GM12891 (cell line): Measurements from ENCODE around the gene SSTR3.

Experiments
- DNase-seq: peaks from one replicate; pipeline ENCODE4 v3.0.0; 2011; ENCODE audit warnings: low spot score; ENCODE audit not compliant: insufficient read length
- FAIRE-seq: peaks from 2 replicates; lab custom pipeline; 2011; peaks lifted over from hg19 to GRCh38; lab: Jason Lieb, UNC
- PAX5 ChIP-seq: IDR thresholded peaks from 2 replicates; pipeline ENCODE4 v1.6.1; 2011; ENCODE audit warnings: low read length, moderate library complexity, mild to moderate bottlenecking; ENCODE audit not compliant: insufficient read depth, severe bottlenecking
- POLR2A ChIP-seq: IDR thresholded peaks from 2 replicates; pipeline ENCODE4 v1.6.1; 2011; ENCODE audit warnings: low read depth, low read length, control low read depth
- POLR2AphosphoS5 ChIP-seq: IDR thresholded peaks from 2 replicates; pipeline ENCODE4 v1.6.1; 2011; ENCODE audit warnings: low read depth, low read length, control low read depth
- POU2F2 ChIP-seq: IDR thresholded peaks from 2 replicates; pipeline ENCODE4 v1.6.1; 2011; ENCODE audit warnings: low read depth, mild to moderate bottlenecking, control low read depth, low read length, moderate library complexity
- SPI1 ChIP-seq: IDR thresholded peaks from 2 replicates; pipeline ENCODE4 v1.6.1; 2011; ENCODE audit warnings: low read depth, low read length, control low read depth
- TAF1 ChIP-seq: IDR thresholded peaks from 2 replicates; pipeline ENCODE4 v1.6.1; 2011; ENCODE audit warnings: low read depth, low read length, control low read depth

Gene SSTR3

DNA sequence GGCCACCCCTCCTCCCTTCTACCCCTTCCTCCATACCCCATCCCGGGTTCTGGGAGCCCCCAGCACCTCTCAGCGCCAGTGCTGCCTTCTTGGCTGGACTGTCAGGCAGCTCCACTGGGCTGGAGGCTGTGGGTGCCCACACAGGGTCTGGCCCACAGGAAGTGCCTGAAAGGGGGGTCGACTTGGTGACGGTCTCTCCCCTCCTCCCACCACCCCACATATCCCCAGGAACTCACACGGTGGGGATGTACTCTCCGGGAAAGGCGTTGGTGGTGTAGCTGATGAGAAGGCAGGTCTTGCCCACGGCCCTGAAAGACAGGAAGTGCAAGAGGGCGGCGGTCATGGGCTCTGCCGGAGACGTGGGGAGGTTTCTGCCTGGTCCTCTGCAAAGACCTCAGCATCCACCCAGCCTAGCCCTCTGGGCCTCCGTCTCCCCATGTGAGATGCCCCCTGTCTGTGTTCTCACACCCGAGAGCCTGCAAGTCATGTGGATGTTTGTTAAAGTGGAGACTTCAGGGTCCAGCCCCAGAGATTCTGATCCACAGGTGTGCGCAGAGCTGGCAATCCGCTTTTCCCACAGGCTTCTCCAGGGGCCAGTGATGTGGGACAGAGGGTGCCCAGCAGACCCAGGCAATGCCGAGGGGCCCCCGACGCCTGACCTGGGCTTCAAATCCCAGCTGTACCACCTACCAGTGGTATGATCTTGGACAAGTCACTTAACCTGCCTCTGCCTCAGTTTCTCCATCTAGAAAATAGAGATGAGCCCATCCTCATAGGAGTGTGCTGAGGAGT is 29.3 kb upstream of the SSTR3 start:
- TF ChIP-seq POLR2AphosphoS5 (no peak; the same call in 1 of the 2 replicates), SPI1 (peak; percentile 72), POU2F2 (0 out of 2 replicates have a peak, but pooled peaks have one; percentile 16), PAX5 (no peak), TAF1 (peak; percentile 10; the same call in 1 of the 2 replicates), POLR2A (no peak)
- FAIRE-seq: peak; percentile 81
- no peak for DNase-seq

GRCh38 chr22:37240941-37241320 is 28.7 kb upstream of the SSTR3 start:
- FAIRE-seq (no peak), DNase-seq (no peak)
- TF ChIP-seq POLR2AphosphoS5 (no peak), PAX5 (no peak), POU2F2 (no peak), POLR2A (no peak), SPI1 (no peak), TAF1 (no peak)

- DNase-seq: no peak
- no peak for TF ChIP-seq POLR2AphosphoS5
- TF ChIP-seq PAX5: no peak
- TF ChIP-seq POU2F2: no peak
- no peak for TF ChIP-seq SPI1
- no peak for TF ChIP-seq TAF1
- no peak for TF ChIP-seq POLR2A
- FAIRE-seq: peak; percentile 80
Observed at GRCh38 chr22:37240240-37240940, 28.1 kb upstream of the SSTR3 start.

DNA sequence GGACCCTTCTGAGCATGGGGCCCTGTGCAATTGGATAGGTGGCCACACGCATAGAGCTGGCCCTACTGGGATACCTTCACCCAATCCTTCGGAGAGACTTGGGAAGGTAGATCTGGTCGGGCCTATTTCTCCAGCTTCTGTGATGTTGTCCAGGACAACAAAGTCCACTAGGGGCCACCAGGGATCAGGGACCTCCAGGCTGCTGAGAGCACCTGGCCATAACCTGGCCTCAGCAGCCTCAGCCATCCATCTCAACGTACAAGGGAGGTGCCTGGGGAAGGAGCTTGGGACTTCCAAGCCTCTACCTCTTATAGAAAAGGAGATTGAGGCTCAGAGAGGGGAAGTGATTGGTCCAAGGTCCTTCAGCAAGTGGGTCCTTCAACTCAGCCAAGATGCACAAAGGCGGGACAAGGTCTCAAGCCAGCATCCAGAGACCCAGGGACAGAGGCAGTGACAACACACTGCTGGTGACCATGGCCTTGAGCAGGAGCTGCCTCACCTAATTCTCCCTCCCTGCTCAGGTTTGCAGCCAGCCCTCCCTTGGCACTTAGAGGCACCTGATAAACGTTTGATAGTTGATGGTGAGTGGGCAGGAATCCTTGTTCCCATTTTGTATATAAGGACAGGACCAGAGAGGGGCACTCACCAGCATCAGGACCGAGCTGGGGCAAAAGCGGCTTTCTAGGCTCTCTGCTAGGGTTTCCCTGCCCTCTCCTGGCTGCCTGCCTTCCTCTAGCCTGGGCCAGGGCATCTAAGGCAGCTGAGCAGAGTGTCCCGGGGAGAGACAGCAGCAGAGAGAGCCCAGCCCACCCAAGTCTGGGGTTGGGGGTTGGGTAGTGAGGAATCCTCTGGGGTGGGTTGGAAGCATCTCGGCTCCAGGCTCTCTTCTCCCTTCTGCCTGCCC is 27.3 kb upstream of the SSTR3 start:
- TF ChIP-seq SPI1 (no peak), POU2F2 (no peak), TAF1 (no peak), PAX5 (no peak), POLR2AphosphoS5 (no peak)
- FAIRE-seq (no peak), DNase-seq (no peak)

DNA sequence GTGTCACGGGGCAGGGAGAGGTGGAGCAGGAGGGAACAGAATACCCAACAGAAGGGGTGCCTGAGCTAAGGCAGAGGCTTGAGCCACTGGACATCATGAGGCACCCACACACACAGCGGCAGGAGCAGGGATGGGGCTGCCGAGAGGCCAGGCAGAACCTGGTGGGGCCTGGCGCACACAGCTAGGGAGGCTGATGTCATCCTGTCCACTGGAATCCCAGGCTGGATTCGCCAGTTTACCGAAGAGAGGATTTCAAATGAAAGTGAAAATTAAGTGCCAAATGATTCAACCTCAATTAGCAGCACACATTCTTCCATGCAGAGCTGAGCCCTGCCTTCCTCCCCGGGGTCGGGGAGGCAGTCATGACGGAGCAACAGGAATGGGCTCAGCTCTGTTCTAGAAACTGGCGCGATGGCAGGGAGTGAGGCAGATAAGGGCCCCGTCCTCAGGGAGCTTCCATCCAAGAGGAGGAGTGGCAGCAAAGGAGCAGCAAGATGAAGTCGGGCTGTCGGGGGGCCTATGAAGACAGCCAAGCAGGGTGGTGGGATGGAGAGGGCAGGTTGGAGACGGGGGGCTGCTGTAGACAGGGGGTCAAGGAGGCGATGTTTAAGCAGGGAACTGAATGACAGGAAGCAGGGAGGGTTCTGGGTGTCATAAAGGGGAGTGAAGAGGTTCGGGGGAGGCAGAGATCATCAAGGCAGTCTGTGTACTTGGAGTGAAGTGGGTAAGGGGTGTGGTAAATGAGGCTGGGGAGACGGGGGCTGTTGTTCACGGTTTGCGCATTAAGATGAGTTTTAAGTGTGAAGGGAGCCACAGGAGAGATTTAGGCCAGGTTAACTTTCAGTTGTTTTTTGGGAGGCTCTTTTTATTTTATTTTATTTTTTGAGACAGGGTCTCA is 25.3 kb upstream of the SSTR3 start:
- TF ChIP-seq SPI1 (no peak), PAX5 (no peak), POLR2AphosphoS5 (no peak), TAF1 (no peak), POU2F2 (no peak), POLR2A (no peak)
- DNase-seq (no peak), FAIRE-seq (peak; percentile 76)

- FAIRE-seq: no peak
- TF ChIP-seq POLR2A (no peak), POLR2AphosphoS5 (no peak), POU2F2 (no peak)
Observed at GRCh38 chr22:37235897-37236607, 23.8 kb upstream of the SSTR3 start.

DNA sequence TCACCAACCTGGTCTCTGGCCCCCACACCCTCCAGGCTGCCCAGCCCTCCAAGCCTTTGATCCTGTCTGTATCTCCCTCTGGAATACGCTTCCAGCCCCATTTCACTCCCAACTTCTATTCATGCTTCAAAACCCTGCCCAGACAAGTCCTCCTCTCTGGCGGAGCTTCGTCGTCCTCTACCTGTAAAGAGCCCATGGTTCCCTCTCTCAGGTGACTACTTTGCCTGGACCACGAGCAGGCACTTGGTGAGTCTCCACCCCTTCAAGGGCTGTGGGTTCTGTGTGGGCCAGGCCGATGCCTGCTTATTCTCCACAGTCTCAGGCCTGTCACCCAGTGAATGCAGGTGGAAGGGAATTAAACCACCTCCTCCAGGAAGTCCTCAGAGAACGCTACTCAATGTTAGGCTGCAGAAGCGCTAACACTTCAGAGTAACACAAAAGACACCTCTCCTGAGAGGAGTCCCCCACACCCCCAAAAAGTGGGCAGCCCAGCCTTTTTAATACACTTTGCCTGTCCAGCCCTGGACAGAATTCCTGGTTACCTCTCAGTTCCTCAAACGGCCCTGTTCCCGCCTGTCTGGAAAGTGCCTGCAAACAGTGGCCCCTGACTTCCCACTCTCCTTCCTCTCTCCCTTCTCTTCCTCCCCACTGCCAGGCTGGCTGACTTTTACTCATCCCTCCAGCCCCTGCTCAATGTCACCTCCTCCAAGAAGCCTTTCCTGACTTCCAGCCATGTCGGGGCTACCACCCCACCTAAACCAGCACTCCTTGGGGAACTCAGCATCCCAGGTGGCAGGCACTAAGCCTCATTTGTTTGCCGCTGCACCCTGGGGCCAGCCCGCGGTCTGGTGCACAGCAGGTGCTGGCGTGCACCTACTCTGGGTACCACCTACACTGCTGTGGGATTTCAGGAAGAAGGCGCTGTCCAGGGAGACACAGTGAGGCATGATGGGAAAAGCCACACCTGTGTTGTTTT is 22.7 kb upstream of the SSTR3 start:
- TF ChIP-seq TAF1: no peak
- TF ChIP-seq SPI1: peak; percentile 27; the same call in 1 of the 2 replicates
- no peak for TF ChIP-seq POLR2AphosphoS5
- no peak for TF ChIP-seq POU2F2
- no peak for DNase-seq
- FAIRE-seq: peak; percentile 52

More at GRCh38 chr22:37235897-37236607, 23.8 kb upstream of the SSTR3 start:
- DNase-seq: no peak
